DND-41 (cell line): ENCODE data around the gene KLHL1.

Experiments used
- EZH2 ChIP-seq: IDR thresholded peaks from 3 replicates; pipeline ENCODE4 v1.6.1; 2012; ENCODE audit warnings: borderline replicate concordance, low read depth, mild to moderate bottlenecking, moderate library complexity, low read length, inconsistent platforms; ENCODE audit not compliant: severe bottlenecking
- TF ChIP-seq, protein P1 (sequence below): IDR thresholded peaks from 2 replicates; pipeline ENCODE4 v1.5.1; 2012; ENCODE audit warnings: borderline replicate concordance, low read length, moderate library complexity, mild to moderate bottlenecking; ENCODE audit not compliant: poor library complexity, severe bottlenecking; ENCODE audit errors: extremely low read depth

DNA sequence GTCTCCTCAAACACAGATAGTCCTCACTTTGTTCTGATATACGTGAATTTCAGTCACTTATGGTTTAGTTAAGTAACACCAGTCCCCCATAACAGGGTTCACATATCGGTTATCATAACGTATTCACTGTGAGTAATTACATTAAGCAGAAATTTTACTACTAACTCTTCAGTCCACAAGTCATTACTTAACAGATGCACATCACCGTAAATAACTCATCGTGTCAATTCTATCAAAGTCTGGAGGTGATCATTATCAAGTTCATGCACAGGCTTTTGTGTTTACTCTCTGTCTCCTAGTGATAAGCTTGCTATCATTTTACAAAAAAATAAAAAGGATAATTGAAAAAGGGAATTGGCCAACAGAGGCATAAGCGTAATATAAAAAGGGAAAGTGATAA, 288.1 kb downstream of the KLHL1 start:
- TF ChIP-seq, protein P1, sequence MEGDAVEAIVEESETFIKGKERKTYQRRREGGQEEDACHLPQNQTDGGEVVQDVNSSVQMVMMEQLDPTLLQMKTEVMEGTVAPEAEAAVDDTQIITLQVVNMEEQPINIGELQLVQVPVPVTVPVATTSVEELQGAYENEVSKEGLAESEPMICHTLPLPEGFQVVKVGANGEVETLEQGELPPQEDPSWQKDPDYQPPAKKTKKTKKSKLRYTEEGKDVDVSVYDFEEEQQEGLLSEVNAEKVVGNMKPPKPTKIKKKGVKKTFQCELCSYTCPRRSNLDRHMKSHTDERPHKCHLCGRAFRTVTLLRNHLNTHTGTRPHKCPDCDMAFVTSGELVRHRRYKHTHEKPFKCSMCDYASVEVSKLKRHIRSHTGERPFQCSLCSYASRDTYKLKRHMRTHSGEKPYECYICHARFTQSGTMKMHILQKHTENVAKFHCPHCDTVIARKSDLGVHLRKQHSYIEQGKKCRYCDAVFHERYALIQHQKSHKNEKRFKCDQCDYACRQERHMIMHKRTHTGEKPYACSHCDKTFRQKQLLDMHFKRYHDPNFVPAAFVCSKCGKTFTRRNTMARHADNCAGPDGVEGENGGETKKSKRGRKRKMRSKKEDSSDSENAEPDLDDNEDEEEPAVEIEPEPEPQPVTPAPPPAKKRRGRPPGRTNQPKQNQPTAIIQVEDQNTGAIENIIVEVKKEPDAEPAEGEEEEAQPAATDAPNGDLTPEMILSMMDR = no peak
- no peak for TF ChIP-seq EZH2
